ENCODE data around the gene SLC41A3. TPM values are rescaled to one million over a fixed set of nuclear protein-coding genes. Genes with fewer than 3 reads are reported as not detected.
A peak's percentile ranks its signal among the peaks of the same experiment; 100 is the strongest.

The SLC41A3 gene
- 25.6 TPM for polyA plus RNA-seq (2013, experiment 1 of 2)
- polyA plus RNA-seq (2013, experiment 2 of 2) = 26.0 TPM

GRCh38 chr3:126083913-126084767 lies at the start of gene SLC41A3:
Gene SLC41A3 (minus strand): TSS chr3:126084124. CDS start chr3:126068219, 15,905 bp downstream.
- Histone ChIP-seq H3K4me3 (ENCODE audit: low read length) (peak within 1 kb of the TSS; percentile 73), H3K79me1 (ENCODE audit: low read length) (no peaks in the 10 kb centered on the region), H3K23ac (ENCODE audit: low read length) (no peak within 1 kb of the TSS), H4K5ac (ENCODE audit: low read length) (no peak within 1 kb of the TSS), H2BK120ac (ENCODE audit: low read depth, low read length) (peak within 1 kb of the TSS; percentile 85), H2BK5ac (ENCODE audit: low read length) (no peak within 1 kb of the TSS), H3K27me3 (ENCODE audit: insufficient read depth, low read length, poor library complexity) (no peaks in the 10 kb centered on the region), H4K8ac (ENCODE audit: low read depth, low read length) (peak within 1 kb of the TSS; percentile 99), H2BK15ac (replicated peaks; ENCODE audit: low read depth) (no peak within 1 kb of the TSS), H2AK5ac (ENCODE audit: low read length) (no peak within 1 kb of the TSS), H3K79me2 (ENCODE audit: control insufficient read depth, insufficient read depth, low read length) (no peaks in the 10 kb centered on the region), H3K4ac (ENCODE audit: low read depth, low read length) (no peak within 1 kb of the TSS), H3K4me2 (ENCODE audit: low read length) (peak within 1 kb of the TSS; percentile 89), H3K9ac (ENCODE audit: low read length) (peak within 1 kb of the TSS; percentile 92), H3K27ac (ENCODE audit: low read depth, low read length) (peak within 1 kb of the TSS; percentile 47), H3K18ac (ENCODE audit: low read length) (peak within 1 kb of the TSS; percentile 100), H3K56ac (ENCODE audit: low read length) (peak within 1 kb of the TSS; percentile 95), H3K36me3 (ENCODE audit: control insufficient read depth, insufficient read depth, low read length) (no peaks in the 10 kb centered on the region), H3K4me1 (ENCODE audit: control insufficient read depth, low read depth, low read length) (no peaks in the 10 kb centered on the region)
- DNase-seq = peak; percentile 86
- WGBS (ENCODE audit: extremely low coverage, insufficient coverage, low lambda C conversion rate) = no CpG with 5 or more reads among the region's 72 CpGs

GRCh38 chr3:126133606-126134005 lies 49.7 kb upstream of the SLC41A3 start:
- H3K27ac ChIP-seq (ENCODE audit: low read depth, low read length) = no peak overlapping the region
- H3K9ac ChIP-seq (ENCODE audit: low read length) = no peak overlapping the region
- no peak overlapping the region for H3K4me3 ChIP-seq (ENCODE audit: low read length)
- no peak overlapping the region for H3K23ac ChIP-seq (ENCODE audit: low read length)
- no CpG with 5 or more reads among the region's 6 CpGs for WGBS (ENCODE audit: extremely low coverage, insufficient coverage, low lambda C conversion rate)
- H3K4me2 ChIP-seq (ENCODE audit: low read length) = no peak overlapping the region
- no peak overlapping the region for H3K4ac ChIP-seq (ENCODE audit: low read depth, low read length)
- H3K79me2 ChIP-seq (ENCODE audit: control insufficient read depth, insufficient read depth, low read length) = no peaks in the 10 kb centered on the region
- no peak overlapping the region for H4K8ac ChIP-seq (ENCODE audit: low read depth, low read length)
- no peak overlapping the region for H4K5ac ChIP-seq (ENCODE audit: low read length)
- no peak for DNase-seq
- H2BK15ac ChIP-seq (replicated peaks; ENCODE audit: low read depth) = no peak overlapping the region
- H3K79me1 ChIP-seq (ENCODE audit: low read length) = no peaks in the 10 kb centered on the region
- no peaks in the 10 kb centered on the region for H3K4me1 ChIP-seq (ENCODE audit: control insufficient read depth, low read depth, low read length)
- no peak overlapping the region for H2BK120ac ChIP-seq (ENCODE audit: low read depth, low read length)
- H2AK5ac ChIP-seq (ENCODE audit: low read length) = no peak overlapping the region
- no peak overlapping the region for H3K56ac ChIP-seq (ENCODE audit: low read length)
- H2BK5ac ChIP-seq (ENCODE audit: low read length) = no peak overlapping the region
- no peak overlapping the region for H3K18ac ChIP-seq (ENCODE audit: low read length)
- no peaks in the 10 kb centered on the region for H3K27me3 ChIP-seq (ENCODE audit: insufficient read depth, low read length, poor library complexity)
- H3K36me3 ChIP-seq (ENCODE audit: control insufficient read depth, insufficient read depth, low read length) = no peaks in the 10 kb centered on the region

GRCh38 chr3:126132751-126133511 lies 49.0 kb upstream of the SLC41A3 start:
- Histone ChIP-seq H3K79me1 (ENCODE audit: low read length) (no peaks in the 10 kb centered on the region), H3K79me2 (ENCODE audit: control insufficient read depth, insufficient read depth, low read length) (no peaks in the 10 kb centered on the region), H3K27ac (ENCODE audit: low read depth, low read length) (no peak overlapping the region), H2BK15ac (replicated peaks; ENCODE audit: low read depth) (no peak overlapping the region), H3K4me2 (ENCODE audit: low read length) (no peak overlapping the region), H2BK5ac (ENCODE audit: low read length) (no peak overlapping the region), H3K4me3 (ENCODE audit: low read length) (no peak overlapping the region), H3K18ac (ENCODE audit: low read length) (no peak overlapping the region), H2BK120ac (ENCODE audit: low read depth, low read length) (no peak overlapping the region), H3K4me1 (ENCODE audit: control insufficient read depth, low read depth, low read length) (no peaks in the 10 kb centered on the region), H2AK5ac (ENCODE audit: low read length) (no peak overlapping the region), H3K4ac (ENCODE audit: low read depth, low read length) (no peak overlapping the region), H3K36me3 (ENCODE audit: control insufficient read depth, insufficient read depth, low read length) (no peaks in the 10 kb centered on the region), H4K8ac (ENCODE audit: low read depth, low read length) (no peak overlapping the region), H3K56ac (ENCODE audit: low read length) (peak overlapping the region; percentile 61), H3K9ac (ENCODE audit: low read length) (no peak overlapping the region), H3K23ac (ENCODE audit: low read length) (no peak overlapping the region), H3K27me3 (ENCODE audit: insufficient read depth, low read length, poor library complexity) (no peaks in the 10 kb centered on the region), H4K5ac (ENCODE audit: low read length) (no peak overlapping the region)
- peak; percentile 53 for DNase-seq
- WGBS (ENCODE audit: extremely low coverage, insufficient coverage, low lambda C conversion rate) = no CpG with 5 or more reads among the region's 14 CpGs

GRCh38 chr3:126131881-126132750 lies 48.2 kb upstream of the SLC41A3 start:
- no peaks in the 10 kb centered on the region for H3K79me1 ChIP-seq (ENCODE audit: low read length)
- H3K56ac ChIP-seq (ENCODE audit: low read length) = no peak overlapping the region
- H3K4me3 ChIP-seq (ENCODE audit: low read length) = no peak overlapping the region
- DNase-seq = no peak
- H3K79me2 ChIP-seq (ENCODE audit: control insufficient read depth, insufficient read depth, low read length) = no peaks in the 10 kb centered on the region
- no CpG with 5 or more reads among the region's 16 CpGs for WGBS (ENCODE audit: extremely low coverage, insufficient coverage, low lambda C conversion rate)
- no peak overlapping the region for H2BK15ac ChIP-seq (replicated peaks; ENCODE audit: low read depth)
- H2AK5ac ChIP-seq (ENCODE audit: low read length) = no peak overlapping the region
- H2BK5ac ChIP-seq (ENCODE audit: low read length) = no peak overlapping the region
- no peak overlapping the region for H3K4me2 ChIP-seq (ENCODE audit: low read length)
- H3K36me3 ChIP-seq (ENCODE audit: control insufficient read depth, insufficient read depth, low read length) = no peaks in the 10 kb centered on the region
- H3K27me3 ChIP-seq (ENCODE audit: insufficient read depth, low read length, poor library complexity) = no peaks in the 10 kb centered on the region
- no peak overlapping the region for H2BK120ac ChIP-seq (ENCODE audit: low read depth, low read length)
- H4K5ac ChIP-seq (ENCODE audit: low read length) = no peak overlapping the region
- H3K18ac ChIP-seq (ENCODE audit: low read length) = no peak overlapping the region
- no peak overlapping the region for H3K23ac ChIP-seq (ENCODE audit: low read length)
- H3K4ac ChIP-seq (ENCODE audit: low read depth, low read length) = no peak overlapping the region
- no peaks in the 10 kb centered on the region for H3K4me1 ChIP-seq (ENCODE audit: control insufficient read depth, low read depth, low read length)
- no peak overlapping the region for H4K8ac ChIP-seq (ENCODE audit: low read depth, low read length)
- H3K9ac ChIP-seq (ENCODE audit: low read length) = no peak overlapping the region
- H3K27ac ChIP-seq (ENCODE audit: low read depth, low read length) = no peak overlapping the region

GRCh38 chr3:126130981-126131745 lies 47.2 kb upstream of the SLC41A3 start:
- Histone ChIP-seq H3K36me3 (ENCODE audit: control insufficient read depth, insufficient read depth, low read length) (no peaks in the 10 kb centered on the region), H2AK5ac (ENCODE audit: low read length) (no peak overlapping the region), H3K4ac (ENCODE audit: low read depth, low read length) (no peak overlapping the region), H3K23ac (ENCODE audit: low read length) (no peak overlapping the region), H3K4me2 (ENCODE audit: low read length) (no peak overlapping the region), H3K79me1 (ENCODE audit: low read length) (no peaks in the 10 kb centered on the region), H3K79me2 (ENCODE audit: control insufficient read depth, insufficient read depth, low read length) (no peaks in the 10 kb centered on the region), H2BK15ac (replicated peaks; ENCODE audit: low read depth) (no peak overlapping the region), H3K27me3 (ENCODE audit: insufficient read depth, low read length, poor library complexity) (no peaks in the 10 kb centered on the region), H3K18ac (ENCODE audit: low read length) (no peak overlapping the region), H4K8ac (ENCODE audit: low read depth, low read length) (no peak overlapping the region), H2BK120ac (ENCODE audit: low read depth, low read length) (no peak overlapping the region), H2BK5ac (ENCODE audit: low read length) (no peak overlapping the region), H3K4me1 (ENCODE audit: control insufficient read depth, low read depth, low read length) (no peaks in the 10 kb centered on the region), H4K5ac (ENCODE audit: low read length) (no peak overlapping the region), H3K9ac (ENCODE audit: low read length) (no peak overlapping the region), H3K56ac (ENCODE audit: low read length) (no peak overlapping the region), H3K4me3 (ENCODE audit: low read length) (no peak overlapping the region), H3K27ac (ENCODE audit: low read depth, low read length) (no peak overlapping the region)
- WGBS (ENCODE audit: extremely low coverage, insufficient coverage, low lambda C conversion rate) = no CpG with 5 or more reads among the region's 19 CpGs
- DNase-seq = no peak

Measured in mesendoderm (in vitro differentiated cells).